HEK293T (cell line): ENCODE results near the gene SCNN1A.

Source experiments
- CTCF ChIA-PET: fragments of 350-600 bp; formaldehyde crosslinking; extraction: SDS; loops from one replicate; lab custom pipeline; 2021; ENCODE audit warnings: antibody characterized with exemption, inconsistent platforms; lab: Yijun Ruan, JAX
- POLR2A ChIA-PET: fragments of 350-600 bp; formaldehyde crosslinking; extraction: SDS; loops from one replicate; lab custom pipeline; 2020; ENCODE audit warnings: antibody characterized with exemption, inconsistent platforms; lab: Yijun Ruan, JAX
- DNase-seq: peaks from one replicate; pipeline ENCODE4 v3.0.0; 2012; ENCODE audit warnings: mixed read lengths; ENCODE audit errors: extremely low spot score
- ARNT ChIP-seq: fragments of 450-650 bp; IDR thresholded peaks from 2 replicates; pipeline ENCODE4 v1.6.1; 2017; ENCODE audit warnings: mild to moderate bottlenecking
- BHLHE40 ChIP-seq: fragments of 450-650 bp; IDR thresholded peaks from 2 replicates; pipeline ENCODE4 v1.6.1; 2016; ENCODE audit warnings: mild to moderate bottlenecking, moderate library complexity, borderline replicate concordance
- CTBP1 ChIP-seq: fragments of 450-650 bp; IDR thresholded peaks from 2 replicates; pipeline ENCODE4 v1.6.1; 2016; ENCODE audit warnings: borderline replicate concordance
- ELF4 ChIP-seq: fragments of 450-650 bp; IDR thresholded peaks from 2 replicates; pipeline ENCODE4 v1.6.1; 2017; ENCODE audit warnings: antibody characterized with exemption
- FOXA1 ChIP-seq: fragments of 450-650 bp; IDR thresholded peaks from 2 replicates; pipeline ENCODE4 v1.6.1; 2016; ENCODE audit warnings: mild to moderate bottlenecking
- FOXK2 ChIP-seq: fragments of 450-650 bp; IDR thresholded peaks from 2 replicates; pipeline ENCODE4 v1.6.1; 2016; ENCODE audit warnings: mild to moderate bottlenecking
- FOXM1 ChIP-seq: fragments of 450-650 bp; IDR thresholded peaks from 2 replicates; pipeline ENCODE4 v1.6.1; 2017; ENCODE audit warnings: mild to moderate bottlenecking, borderline replicate concordance
- HDGF ChIP-seq: fragments of 450-650 bp; IDR thresholded peaks from 2 replicates; pipeline ENCODE4 v1.6.1; 2017; ENCODE audit warnings: antibody characterized with exemption, borderline replicate concordance
- L3MBTL2 ChIP-seq: fragments of 450-650 bp; conservative IDR thresholded peaks from 2 replicates; pipeline ENCODE4 v1.6.1; 2016; ENCODE audit warnings: mild to moderate bottlenecking
- LEF1 ChIP-seq: fragments of 450-650 bp; IDR thresholded peaks from 2 replicates; pipeline ENCODE4 v1.6.1; 2017; ENCODE audit warnings: mild to moderate bottlenecking, borderline replicate concordance
- NFRKB ChIP-seq: fragments of 450-650 bp; IDR thresholded peaks from 2 replicates; pipeline ENCODE4 v1.6.1; 2016; ENCODE audit warnings: mild to moderate bottlenecking, moderate library complexity
- SP1 ChIP-seq: fragments of 450-650 bp; IDR thresholded peaks from 2 replicates; pipeline ENCODE4 v1.6.1; 2017
- SUZ12 ChIP-seq: fragments of 450-650 bp; IDR thresholded peaks from 2 replicates; pipeline ENCODE4 v1.6.1; 2016; ENCODE audit warnings: mild to moderate bottlenecking
- TARDBP ChIP-seq: fragments of 450-650 bp; IDR thresholded peaks from 2 replicates; pipeline ENCODE4 v1.6.1; 2016
- ZNF384 ChIP-seq: fragments of 450-650 bp; IDR thresholded peaks from 2 replicates; pipeline ENCODE4 v1.6.1; 2016
- TF ChIP-seq, protein P1 (sequence below): fragments of 450-650 bp; IDR thresholded peaks from 2 replicates; pipeline ENCODE4 v1.6.1; 2016

SCNN1A gene

DNA sequence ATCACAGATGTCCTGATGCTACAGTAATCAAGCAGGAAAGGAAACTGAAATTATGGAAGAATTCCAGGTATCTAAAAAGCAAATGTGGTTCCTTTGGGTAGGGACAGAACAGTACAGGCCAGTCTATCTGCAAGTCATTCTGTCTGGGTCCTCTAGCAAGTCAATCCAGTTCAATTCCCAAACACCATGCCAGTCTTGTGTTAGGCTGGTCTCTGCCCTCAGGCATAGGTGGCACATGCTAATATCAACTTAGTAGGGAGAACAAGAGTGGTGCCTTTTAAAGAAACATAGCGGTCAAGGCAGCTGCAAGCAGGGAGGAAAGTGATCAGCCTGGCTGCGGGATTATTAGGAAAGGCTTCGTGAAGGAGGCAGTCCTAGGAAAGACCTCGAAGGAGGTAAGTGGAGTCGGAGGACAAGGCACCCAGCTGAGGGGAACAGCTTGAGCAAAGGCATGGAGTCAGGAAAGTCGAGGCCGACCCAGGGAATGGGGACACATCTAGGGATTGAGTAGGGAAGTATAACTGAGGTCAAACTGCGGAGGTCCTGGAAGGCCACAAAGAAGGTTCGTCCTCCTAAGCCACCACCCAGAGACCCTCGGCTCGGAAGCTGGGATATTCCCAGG, 68.7 kb downstream of the SCNN1A start:
- POLR2A ChIA-PET: no interaction called here
- CTCF ChIA-PET: interaction anchor here (0.7 kb wide), 1 partner anchor 307 kb away, joined by 3 read pairs; no protein-coding TSS in a partner anchor
- no peak for TF ChIP-seq FOXA1
- no peak for TF ChIP-seq SP1
- TF ChIP-seq L3MBTL2: no peak
- no peak for TF ChIP-seq FOXM1
- no peak for TF ChIP-seq ZNF384
- no peak for TF ChIP-seq BHLHE40
- TF ChIP-seq, protein P1, sequence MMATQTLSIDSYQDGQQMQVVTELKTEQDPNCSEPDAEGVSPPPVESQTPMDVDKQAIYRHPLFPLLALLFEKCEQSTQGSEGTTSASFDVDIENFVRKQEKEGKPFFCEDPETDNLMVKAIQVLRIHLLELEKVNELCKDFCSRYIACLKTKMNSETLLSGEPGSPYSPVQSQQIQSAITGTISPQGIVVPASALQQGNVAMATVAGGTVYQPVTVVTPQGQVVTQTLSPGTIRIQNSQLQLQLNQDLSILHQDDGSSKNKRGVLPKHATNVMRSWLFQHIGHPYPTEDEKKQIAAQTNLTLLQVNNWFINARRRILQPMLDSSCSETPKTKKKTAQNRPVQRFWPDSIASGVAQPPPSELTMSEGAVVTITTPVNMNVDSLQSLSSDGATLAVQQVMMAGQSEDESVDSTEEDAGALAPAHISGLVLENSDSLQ: no peak
- TF ChIP-seq CTBP1: no peak
- TF ChIP-seq FOXK2: no peak
- no peak for TF ChIP-seq ARNT
- TF ChIP-seq ELF4: no peak
- no peak for TF ChIP-seq TARDBP
- TF ChIP-seq SUZ12: no peak
- no peak for TF ChIP-seq HDGF
- no peak for TF ChIP-seq LEF1
- TF ChIP-seq NFRKB: no peak
- no peak for DNase-seq

DNA sequence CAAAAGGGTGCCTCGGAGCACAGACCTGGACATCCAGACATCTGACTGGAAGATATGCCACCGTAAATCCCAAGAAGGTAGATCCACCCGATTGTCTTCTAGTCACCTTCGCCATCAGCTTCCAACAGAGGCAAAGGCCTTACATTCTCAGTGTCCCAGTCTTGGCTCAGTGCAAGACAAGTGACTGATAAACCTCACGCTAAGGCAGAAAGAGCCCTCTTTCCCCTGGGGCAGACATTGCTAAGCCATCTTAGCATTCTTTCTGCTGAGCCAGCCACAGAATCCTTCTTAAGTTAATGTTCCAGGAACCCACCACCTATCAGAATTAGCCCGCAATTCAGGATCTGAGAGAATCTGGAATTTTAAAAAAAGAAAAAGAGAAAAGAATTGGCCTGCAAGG, 69.2 kb downstream of the SCNN1A start:
- POLR2A ChIA-PET: no interaction called here
- DNase-seq: no peak
- CTCF ChIA-PET: interaction anchor here (0.7 kb wide), 2 partner anchors 180 to 308 kb away, joined by 3 to 6 read pairs; no protein-coding TSS in a partner anchor
- TF ChIP-seq, protein P1: no peak
- TF ChIP-seq BHLHE40 (no peak), NFRKB (no peak), ELF4 (no peak), CTBP1 (no peak), ZNF384 (no peak)

DNA sequence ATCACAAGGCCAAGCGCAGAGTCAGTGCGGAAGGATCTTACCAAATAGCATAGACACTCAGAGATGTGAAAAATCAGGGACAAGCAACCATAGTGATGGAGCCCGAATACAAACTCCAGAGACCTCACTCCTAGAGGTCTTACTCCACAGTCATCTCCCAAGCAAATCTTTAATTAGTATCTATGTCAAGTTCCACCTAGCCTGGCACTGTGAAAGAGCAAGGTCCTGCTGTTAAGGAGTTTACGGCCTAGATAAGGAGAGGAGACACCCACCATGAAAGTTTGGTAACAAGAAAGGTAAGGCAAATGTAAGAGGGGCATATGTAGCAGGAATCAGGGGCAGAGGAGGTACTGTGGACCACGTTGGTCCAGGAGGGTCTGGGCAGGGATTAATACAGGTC, 72.3 kb downstream of the SCNN1A start:
- POLR2A ChIA-PET: no interaction called here
- TF ChIP-seq HDGF (no peak), BHLHE40 (no peak), ELF4 (no peak), FOXM1 (no peak), CTBP1 (no peak), NFRKB (no peak), FOXK2 (no peak), SUZ12 (no peak), ARNT (no peak), L3MBTL2 (no peak), TARDBP (no peak), FOXA1 (no peak), ZNF384 (no peak)
- TF ChIP-seq, protein P1: no peak
- CTCF ChIA-PET: interaction anchor here (1.3 kb wide), 1 partner anchor 18 kb away, joined by 3 read pairs; no protein-coding TSS in a partner anchor
- no peak for DNase-seq

DNA sequence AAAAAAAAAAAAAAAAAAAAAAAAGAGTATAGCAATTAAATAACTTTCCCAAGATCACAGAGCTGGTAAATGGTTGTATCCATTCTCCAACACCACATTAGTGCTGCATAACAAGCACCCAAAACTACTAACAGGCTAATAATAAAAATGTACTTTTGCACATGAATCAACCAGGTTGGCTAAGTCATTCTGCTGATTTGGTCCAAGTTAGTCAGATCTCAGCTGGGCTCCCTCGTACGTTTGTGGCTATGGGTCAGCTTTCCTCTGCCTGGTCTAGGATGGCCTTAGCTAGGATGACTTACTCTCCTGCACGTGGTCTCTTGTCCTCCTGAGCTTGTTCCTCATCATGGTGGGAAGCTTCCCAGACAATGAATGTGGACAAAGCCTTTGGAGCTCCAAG, 72.7 kb downstream of the SCNN1A start:
- POLR2A ChIA-PET: no interaction called here
- DNase-seq: no peak
- CTCF ChIA-PET: interaction anchor here (1.3 kb wide), 1 partner anchor 18 kb away, joined by 3 read pairs; no protein-coding TSS in a partner anchor
- no peak for TF ChIP-seq ELF4
- TF ChIP-seq ZNF384: no peak
- TF ChIP-seq FOXA1: no peak
- TF ChIP-seq TARDBP: no peak
- no peak for TF ChIP-seq LEF1
- TF ChIP-seq FOXM1: no peak
- TF ChIP-seq CTBP1: no peak
- TF ChIP-seq ARNT: no peak
- TF ChIP-seq FOXK2: no peak
- no peak for TF ChIP-seq L3MBTL2
- TF ChIP-seq, protein P1: no peak
- no peak for TF ChIP-seq BHLHE40
- no peak for TF ChIP-seq HDGF
- TF ChIP-seq SUZ12: no peak

DNA sequence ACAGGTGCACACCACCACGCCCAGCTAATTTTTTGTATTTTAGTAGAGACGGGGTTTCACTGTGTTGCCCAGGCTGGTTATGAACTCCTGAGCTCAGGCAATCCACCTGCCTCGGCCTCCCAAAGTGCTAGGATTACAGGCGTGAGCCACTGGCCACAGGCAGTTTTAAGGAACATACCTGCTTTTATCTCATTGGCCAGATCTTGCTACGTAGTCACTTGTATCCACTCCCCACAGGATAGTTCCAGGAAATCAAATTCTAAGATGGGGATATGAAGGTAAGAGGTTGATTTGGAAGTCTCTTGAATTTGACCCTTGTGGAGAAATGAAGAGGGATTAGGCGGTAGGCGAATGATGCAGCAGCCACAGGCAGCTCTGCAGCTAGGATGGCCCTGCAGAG, 73.6 kb downstream of the SCNN1A start:
- CTCF ChIA-PET: interaction anchor here (1.3 kb wide), 1 partner anchor 17 kb away, joined by 3 read pairs; no protein-coding TSS in a partner anchor
- DNase-seq: no peak
- POLR2A ChIA-PET: no interaction called here
- TF ChIP-seq BHLHE40 (no peak), HDGF (no peak), CTBP1 (no peak), SP1 (no peak), ARNT (no peak)
- TF ChIP-seq, protein P1: no peak
